ENCODE results near the gene CACNG4.

CACNG4 gene

GRCh38 chr17:67043283-67043682 lies 78.8 kb downstream of the CACNG4 start:
- DNase-seq, result no peak

GRCh38 chr17:67044016-67044772 lies 79.7 kb downstream of the CACNG4 start, which contains the start of gene CACNG1:
Gene CACNG1, plus strand, starts transcription at chr17:67044554. Its CDS starts 107 bp downstream, at chr17:67044661.
- no peak for DNase-seq

- no peak for DNase-seq
Measured at GRCh38 chr17:67044940-67045339, 80.4 kb downstream of the CACNG4 start.

GRCh38 chr17:67046398-67046797 lies 81.9 kb downstream of the CACNG4 start:
- DNase-seq, result no peak

- no peak for DNase-seq
Measured at GRCh38 chr17:67047382-67047781, 82.9 kb downstream of the CACNG4 start.

GRCh38 chr17:67049025-67049739 lies 84.7 kb downstream of the CACNG4 start:
- DNase-seq, result no peak

- no peak for DNase-seq
Measured at GRCh38 chr17:67050066-67050465, 85.6 kb downstream of the CACNG4 start.

GRCh38 chr17:67050471-67051154 lies 86.1 kb downstream of the CACNG4 start:
- DNase-seq, result no peak

GRCh38 chr17:67051155-67051538 lies 86.6 kb downstream of the CACNG4 start:
- no peak for DNase-seq

- DNase-seq, result no peak
Measured at GRCh38 chr17:67051837-67052236, 87.3 kb downstream of the CACNG4 start.

GRCh38 chr17:67052720-67053437 lies 88.4 kb downstream of the CACNG4 start:
- DNase-seq, result no peak

- DNase-seq, result no peak
Measured at GRCh38 chr17:67053438-67054000, 89.0 kb downstream of the CACNG4 start.

- no peak for DNase-seq
Measured at GRCh38 chr17:67054011-67054591, 89.6 kb downstream of the CACNG4 start.

GRCh38 chr17:67054608-67055007 lies 90.1 kb downstream of the CACNG4 start:
- no peak for DNase-seq

- no peak for DNase-seq
Measured at GRCh38 chr17:67055041-67055443, 90.5 kb downstream of the CACNG4 start.

- no peak for DNase-seq
Measured at GRCh38 chr17:67055811-67056745, 91.6 kb downstream of the CACNG4 start.

GRCh38 chr17:67056746-67057490 lies 92.4 kb downstream of the CACNG4 start:
- DNase-seq, result no peak

GRCh38 chr17:67058036-67058435 lies 93.5 kb downstream of the CACNG4 start:
- DNase-seq, result no peak

GRCh38 chr17:67059372-67059771 lies 94.9 kb downstream of the CACNG4 start:
- no peak for DNase-seq

GRCh38 chr17:67063141-67063540 lies 98.6 kb downstream of the CACNG4 start:
- DNase-seq, result no peak
